DND-41 (cell line): ENCODE results near the gene CTSD.

Experiments
- ATAC-seq: fragments of 200-7000 bp; cut with Tn5 transposase; 3 replicates; pipeline ENCODE4 v1.9.1; 2021; ENCODE audit warnings: low read depth; ENCODE audit not compliant: insufficient read depth
- DNase-seq: peaks from one replicate; pipeline ENCODE4 v3.0.0-alpha.2; 2020
- H2AFZ ChIP-seq: 2 replicates; pipeline ENCODE4 v1.6.0; 2012; ENCODE audit warnings: low read depth, low read length
- H3K27ac ChIP-seq: 2 replicates; pipeline ENCODE4 v1.5.1; 2012; ENCODE audit warnings: low read length, inconsistent platforms
- H3K27me3 ChIP-seq: fragments of 200-600 bp; sonication (generic); 2 replicates; pipeline ENCODE4 v1.6.0; 2012; ENCODE audit warnings: low read length, mild to moderate bottlenecking, inconsistent platforms; ENCODE audit not compliant: insufficient read depth, poor library complexity
- H3K36me3 ChIP-seq: 2 replicates; pipeline ENCODE4 v1.5.1; 2012; ENCODE audit warnings: low read length, inconsistent platforms; ENCODE audit not compliant: insufficient read depth
- H3K4me1 ChIP-seq: 2 replicates; pipeline ENCODE4 v1.5.1; 2012; ENCODE audit warnings: mild to moderate bottlenecking, low read length; ENCODE audit not compliant: insufficient read depth
- H3K4me2 ChIP-seq: 2 replicates; pipeline ENCODE4 v1.6.0; 2012; ENCODE audit warnings: mild to moderate bottlenecking, moderate library complexity, low read length, inconsistent platforms; ENCODE audit not compliant: insufficient read depth
- H3K4me3 ChIP-seq, 2 experiments: fragments of 200-600 bp in 1 of 2; shearing (Covaris generic) in 1 of 2; 2 replicates each; pipeline ENCODE4 v1.5.1; 2012 to 2016; ENCODE audit warnings: inconsistent platforms in 2 of 2, low read length in 2 of 2, mild to moderate bottlenecking in 2 of 2, low read depth in 1 of 2, moderate library complexity in 1 of 2
- H3K79me2 ChIP-seq: 2 replicates; pipeline ENCODE4 v1.6.0; 2012; ENCODE audit warnings: low read length, inconsistent platforms; ENCODE audit not compliant: insufficient read depth
- H3K9ac ChIP-seq: 2 replicates; pipeline ENCODE4 v1.6.0; 2012; ENCODE audit warnings: low read depth, mild to moderate bottlenecking, inconsistent platforms, low read length, moderate library complexity
- H3K9me3 ChIP-seq: 2 replicates; pipeline ENCODE4 v1.5.1; 2012; ENCODE audit warnings: low read length, moderate library complexity, mild to moderate bottlenecking, inconsistent platforms; ENCODE audit not compliant: insufficient read depth, severe bottlenecking
- H4K20me1 ChIP-seq: 2 replicates; pipeline ENCODE4 v1.6.0; 2012; ENCODE audit warnings: low read length; ENCODE audit not compliant: insufficient read depth
- CTCF ChIP-seq: IDR thresholded peaks from 2 replicates; pipeline ENCODE4 v1.5.1; 2012; ENCODE audit warnings: borderline replicate concordance, low read length, moderate library complexity, mild to moderate bottlenecking; ENCODE audit not compliant: poor library complexity, severe bottlenecking; ENCODE audit errors: extremely low read depth
- EZH2 ChIP-seq: IDR thresholded peaks from 3 replicates; pipeline ENCODE4 v1.6.1; 2012; ENCODE audit warnings: borderline replicate concordance, low read depth, mild to moderate bottlenecking, moderate library complexity, low read length, inconsistent platforms; ENCODE audit not compliant: severe bottlenecking

The CTSD gene

GRCh38 chr11:1753929-1754305 lies 9.8 kb downstream of the CTSD start:
- H3K79me2 ChIP-seq = 0 out of 2 replicates have a peak, but pooled peaks cover 9% of the 10 kb centered on the region
- no peak for TF ChIP-seq EZH2
- TF ChIP-seq CTCF = no peak
- DNase-seq (no peak), ATAC-seq (no peak)
- H2AFZ ChIP-seq = no peak overlapping the region
- H3K27ac ChIP-seq = no peak overlapping the region
- H3K9ac ChIP-seq = no peak overlapping the region
- H3K27me3 ChIP-seq = no peaks in the 10 kb centered on the region
- H3K4me2 ChIP-seq = no peak overlapping the region
- H3K4me1 ChIP-seq = peaks cover 24% of the 10 kb centered on the region
- H3K4me3 ChIP-seq = no peak overlapping the region
- no peaks in the 10 kb centered on the region for H3K9me3 ChIP-seq
- H4K20me1 ChIP-seq = peaks cover 39% of the 10 kb centered on the region
- peaks cover 69% of the 10 kb centered on the region for H3K36me3 ChIP-seq

DNA sequence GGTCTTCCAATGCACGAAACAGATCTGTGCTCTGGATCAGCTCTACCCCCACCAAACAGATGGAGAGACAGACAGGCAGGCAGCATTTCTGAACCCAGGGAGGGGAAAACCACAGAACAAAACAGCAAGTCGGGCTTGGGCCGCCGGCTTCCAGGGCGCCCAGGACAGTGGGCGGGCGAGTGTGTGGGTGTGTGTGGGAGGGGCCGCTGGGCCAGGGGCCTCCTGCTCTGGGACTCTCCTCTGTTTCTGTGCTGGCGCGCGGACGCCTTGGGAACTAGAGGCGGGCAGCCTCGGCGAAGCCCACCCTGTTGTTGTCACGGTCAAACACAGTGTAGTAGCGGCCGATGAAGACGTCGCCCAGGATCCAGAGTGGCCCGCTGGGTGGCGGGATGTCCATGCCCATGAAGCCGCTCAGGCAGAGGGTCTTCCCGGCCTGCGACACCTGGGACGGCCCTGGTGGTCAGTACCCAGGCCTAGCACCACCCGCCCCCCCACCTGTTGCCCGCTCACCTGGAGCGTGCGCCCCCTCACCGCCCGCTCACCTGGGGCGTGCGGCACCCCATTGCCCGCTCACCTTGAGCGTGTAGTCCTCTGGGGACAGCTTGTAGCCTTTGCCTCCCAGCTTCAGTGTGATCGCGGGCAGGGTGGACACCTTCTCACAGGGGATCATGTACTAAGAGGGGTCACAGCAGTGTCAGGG lies 10.3 kb downstream of the CTSD start:
- ATAC-seq (no peak), DNase-seq (no peak)
- Histone ChIP-seq H3K4me2 (no peak overlapping the region), H3K9me3 (no peaks in the 10 kb centered on the region), H3K79me2 (0 out of 2 replicates have a peak, but pooled peaks cover 9% of the 10 kb centered on the region), H3K9ac (no peak overlapping the region), H4K20me1 (peaks cover 33% of the 10 kb centered on the region), H3K4me1 (peaks cover 19% of the 10 kb centered on the region), H3K27me3 (no peaks in the 10 kb centered on the region), H3K36me3 (peaks cover 64% of the 10 kb centered on the region), H2AFZ (no peak overlapping the region), H3K4me3 (no peak overlapping the region), H3K27ac (no peak overlapping the region)
- TF ChIP-seq EZH2 = no peak
- no peak for TF ChIP-seq CTCF

GRCh38 chr11:1752907-1753228 lies 10.9 kb downstream of the CTSD start:
- Histone ChIP-seq H3K4me1 (peaks cover 13% of the 10 kb centered on the region), H3K36me3 (peaks cover 60% of the 10 kb centered on the region), H2AFZ (no peak overlapping the region), H3K4me3 (no peak overlapping the region), H4K20me1 (peaks cover 28% of the 10 kb centered on the region), H3K9me3 (no peaks in the 10 kb centered on the region), H3K27me3 (no peaks in the 10 kb centered on the region), H3K9ac (no peak overlapping the region), H3K79me2 (0 out of 2 replicates have a peak, but pooled peaks cover 9% of the 10 kb centered on the region), H3K27ac (no peak overlapping the region), H3K4me2 (no peak overlapping the region)
- TF ChIP-seq EZH2 = no peak
- DNase-seq = no peak
- ATAC-seq = no peak

- H3K36me3 ChIP-seq = peaks cover 53% of the 10 kb centered on the region
- no peak overlapping the region for H3K9ac ChIP-seq
- peaks cover 22% of the 10 kb centered on the region for H4K20me1 ChIP-seq
These were observed 11.5 kb downstream of the CTSD start for GRCh38 chr11:1751999-1752906.

More at GRCh38 chr11:1751999-1752906, 11.5 kb downstream of the CTSD start:
- Histone ChIP-seq H2AFZ (no peak overlapping the region), H3K9me3 (no peaks in the 10 kb centered on the region), H3K27ac (no peak overlapping the region; the same call in 1 of the 2 replicates), H3K27me3 (no peaks in the 10 kb centered on the region), H3K4me1 (peaks cover 7% of the 10 kb centered on the region), H3K4me2 (no peak overlapping the region), H3K79me2 (0 out of 2 replicates have a peak, but pooled peaks cover 5% of the 10 kb centered on the region), H3K4me3 (no peak overlapping the region)
- no peak for ATAC-seq
- TF ChIP-seq CTCF = no peak
- TF ChIP-seq EZH2 = no peak
- DNase-seq = no peak
